HG03025 (cell line): ENCODE results near the gene ATP13A5.

Experiments used
- ATAC-seq: cut with Tn5 transposase; IDR thresholded peaks from one replicate; pipeline ENCODE4 v1.9.1; 2021; ENCODE audit warnings: mild to moderate bottlenecking, moderate library complexity; ENCODE audit not compliant: unreplicated experiment, low FRiP score

ATP13A5 gene

GRCh38 chr3:193269343-193270028 lies 109.1 kb downstream of the ATP13A5 start:
- no peak for ATAC-seq

DNA sequence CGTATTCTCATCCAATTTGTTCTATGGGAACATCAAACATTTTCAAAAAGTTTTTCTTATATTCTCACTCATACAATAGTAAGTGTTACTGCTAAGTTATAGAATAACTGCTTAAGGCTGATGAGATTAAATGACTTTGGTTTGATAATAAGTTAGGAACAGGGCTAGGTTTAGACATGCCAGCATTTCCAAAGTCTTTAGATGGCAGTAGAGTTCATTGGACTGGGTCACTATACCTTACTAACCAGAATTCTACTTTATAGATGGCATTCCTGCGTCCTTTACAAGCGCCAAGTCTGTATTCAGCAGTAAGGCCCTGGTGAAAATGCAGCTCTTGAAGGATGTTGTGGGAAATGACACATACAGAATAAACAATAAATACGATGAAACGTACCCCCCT lies 115.8 kb downstream of the ATP13A5 start:
- no peak for ATAC-seq

DNA sequence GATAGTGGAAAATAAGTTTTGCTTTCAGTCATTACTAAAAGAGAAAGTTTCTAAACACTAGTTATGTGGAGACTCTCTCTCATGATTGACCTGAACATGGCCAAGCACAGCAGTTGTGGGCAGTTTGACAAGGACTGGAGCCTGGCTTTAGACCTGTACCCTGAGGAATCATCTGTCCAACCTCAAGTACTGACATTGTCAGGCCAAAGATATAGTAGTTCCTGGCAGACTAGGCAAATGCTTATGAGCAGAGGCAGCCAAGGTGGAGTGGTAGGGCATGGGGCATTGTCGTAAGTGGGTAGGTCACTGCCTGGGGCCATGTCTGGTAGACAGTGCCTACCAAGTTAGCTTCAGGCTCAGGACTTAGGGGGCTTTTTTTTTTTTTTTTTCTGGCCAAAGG lies 116.6 kb downstream of the ATP13A5 start:
- no peak for ATAC-seq

DNA sequence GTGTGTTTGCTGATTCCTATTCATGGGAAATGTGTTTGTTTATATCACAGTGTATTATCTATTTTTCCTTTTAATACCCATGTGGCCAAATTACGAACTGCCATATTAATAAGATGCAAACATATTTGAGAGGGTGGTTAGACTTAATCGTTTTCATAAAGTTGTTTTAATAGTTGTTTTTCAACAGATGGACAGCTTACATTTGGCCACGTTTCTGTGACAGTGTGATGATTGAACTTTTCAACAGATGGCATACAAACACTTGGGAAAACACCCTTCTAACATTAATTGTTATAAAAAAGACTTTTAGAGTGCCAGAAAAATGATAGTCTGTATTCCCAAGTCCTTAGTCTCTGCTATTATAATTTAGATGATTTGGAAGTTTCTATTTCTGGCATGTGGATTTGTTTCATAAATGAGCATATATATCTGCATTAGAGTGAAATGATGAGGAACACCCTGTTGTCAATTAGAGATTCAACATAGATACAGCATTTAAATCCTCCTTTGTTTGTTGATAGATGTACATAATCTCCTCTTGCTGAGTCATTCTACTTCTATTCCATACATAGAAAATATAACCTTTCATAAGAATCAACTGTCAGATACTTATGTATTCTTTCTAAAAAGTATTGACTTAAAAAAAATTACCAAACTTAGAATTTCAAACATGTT lies 124.4 kb downstream of the ATP13A5 start:
- ATAC-seq: no peak

GRCh38 chr3:193250492-193250891 lies 128.1 kb downstream of the ATP13A5 start:
- ATAC-seq: no peak

DNA sequence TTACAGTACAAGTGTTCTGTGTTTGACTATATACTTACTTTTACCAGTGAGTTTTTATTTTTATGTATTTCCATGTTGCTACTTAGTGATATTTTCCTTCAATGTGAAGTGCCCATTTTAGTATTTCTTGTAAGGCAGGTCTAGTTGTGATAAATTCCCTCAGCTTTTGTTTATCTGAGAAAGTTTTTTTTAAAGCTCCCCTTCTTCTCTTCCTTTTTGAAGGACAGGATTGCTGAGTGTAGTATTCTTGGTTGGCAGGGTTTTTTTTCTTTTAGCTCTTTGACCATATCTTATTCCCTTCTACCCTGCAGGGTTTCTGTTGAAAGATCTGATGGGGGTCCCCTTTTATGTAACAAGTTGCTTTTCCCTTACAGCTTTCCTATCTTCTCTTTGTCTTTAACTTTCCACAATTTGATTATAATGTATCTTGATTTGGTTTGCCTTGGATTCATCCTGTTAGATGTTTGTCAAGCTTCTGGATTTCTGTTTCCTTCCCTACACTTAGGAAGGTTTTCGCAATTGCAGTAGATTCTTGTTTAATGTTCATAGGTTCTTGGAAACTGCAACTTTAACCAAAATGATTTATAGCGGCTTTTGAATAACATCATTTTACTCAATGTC lies 129.6 kb downstream of the ATP13A5 start:
- no peak for ATAC-seq

DNA sequence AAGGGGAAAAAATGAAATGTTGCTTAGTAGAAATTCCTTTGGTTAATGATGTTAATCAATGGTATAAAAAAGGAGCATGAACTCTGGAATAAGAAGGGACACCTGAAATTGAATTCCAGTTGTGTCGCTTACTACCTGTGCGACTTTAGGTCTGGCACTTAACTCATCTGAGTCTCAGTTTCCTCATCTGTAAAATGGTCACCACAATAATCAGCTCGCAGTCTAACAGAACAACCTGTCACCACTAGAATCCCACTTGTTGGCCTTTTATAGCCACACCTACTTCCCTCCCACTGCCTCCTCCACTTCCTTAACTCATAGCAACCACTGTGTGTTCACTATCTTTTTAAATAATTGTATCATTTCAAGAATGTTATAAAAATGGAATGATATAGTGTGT lies 135.0 kb downstream of the ATP13A5 start:
- no peak for ATAC-seq

- ATAC-seq: no peak
Observed at GRCh38 chr3:193241716-193242115, 136.8 kb downstream of the ATP13A5 start.

- no peak for ATAC-seq
Observed at GRCh38 chr3:193240850-193241706, 137.5 kb downstream of the ATP13A5 start, which contains the start of gene PLAAT1. TSS of gene PLAAT1 (plus strand) at chr3:193241222. CDS start at chr3:193255651, 14,429 bp downstream.

- no peak for ATAC-seq
Observed at GRCh38 chr3:193240436-193240849, 138.1 kb downstream of the ATP13A5 start.

- no peak for ATAC-seq
Observed at GRCh38 chr3:193237030-193237429, 141.5 kb downstream of the ATP13A5 start.

DNA sequence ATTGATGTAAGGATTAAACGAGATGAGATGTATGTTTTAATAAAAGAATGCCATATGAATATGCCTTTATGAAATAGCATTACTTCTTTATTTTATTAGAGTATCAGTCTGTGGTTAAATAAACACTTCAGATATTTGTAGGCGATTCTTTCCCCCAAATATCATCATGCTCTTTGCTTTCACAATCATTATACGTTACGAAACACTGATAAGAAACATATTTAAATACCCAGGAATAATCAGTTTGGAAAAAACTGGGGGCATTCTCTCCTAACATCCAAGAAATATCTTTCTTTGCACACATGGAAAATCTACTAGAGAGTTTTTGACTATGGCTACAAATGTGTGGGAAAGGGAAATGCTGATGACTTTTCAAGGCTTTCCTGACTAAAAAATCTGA lies 142.0 kb downstream of the ATP13A5 start:
- no peak for ATAC-seq

DNA sequence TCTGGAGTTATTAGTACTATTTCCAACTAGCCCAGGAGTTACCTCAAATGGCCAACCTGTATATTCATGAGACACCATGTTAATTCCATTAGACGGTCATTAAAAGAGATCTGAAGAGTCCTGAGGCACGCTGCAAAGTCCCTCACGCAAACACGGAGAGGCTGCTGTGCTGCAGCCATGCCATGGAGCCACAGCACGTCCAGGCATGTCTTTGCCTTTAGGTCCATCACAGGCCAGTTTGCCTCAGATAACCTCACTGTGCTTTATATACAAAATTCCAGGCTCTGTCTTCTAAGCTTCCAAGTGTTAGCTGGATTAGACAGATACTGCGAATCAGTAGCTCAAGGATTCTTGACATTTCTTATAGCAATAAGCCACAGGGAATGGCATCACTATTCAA lies 147.4 kb downstream of the ATP13A5 start:
- ATAC-seq: no peak

- no peak for ATAC-seq
Observed at GRCh38 chr3:193230610-193231009, 147.9 kb downstream of the ATP13A5 start.

DNA sequence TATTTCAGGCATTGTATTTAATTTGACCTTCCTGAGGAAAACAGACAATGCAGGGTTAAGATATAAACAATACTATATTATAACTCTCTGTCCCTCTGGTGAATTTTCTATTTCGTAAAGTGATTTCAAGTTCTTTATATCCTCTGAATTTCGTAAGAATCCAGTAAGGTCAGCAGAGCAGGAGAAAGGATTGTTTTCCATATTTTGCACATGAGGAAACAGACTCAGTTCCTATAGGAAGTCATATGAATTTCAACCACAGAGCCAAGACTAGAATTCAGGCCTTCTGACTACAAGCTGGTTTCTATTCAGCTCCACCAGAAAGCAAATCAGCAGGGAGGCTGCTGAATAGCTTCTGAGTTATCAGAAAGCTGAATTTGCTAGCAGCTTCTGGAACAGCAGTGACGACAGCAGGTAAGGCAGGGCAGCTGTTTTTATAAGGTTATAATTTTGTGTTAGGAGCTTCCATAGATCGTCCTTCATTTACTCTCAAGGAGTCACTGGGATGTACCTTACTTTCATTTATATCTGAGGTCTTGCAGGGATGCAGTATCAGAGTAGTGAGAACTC lies 148.6 kb downstream of the ATP13A5 start:
- ATAC-seq: no peak

DNA sequence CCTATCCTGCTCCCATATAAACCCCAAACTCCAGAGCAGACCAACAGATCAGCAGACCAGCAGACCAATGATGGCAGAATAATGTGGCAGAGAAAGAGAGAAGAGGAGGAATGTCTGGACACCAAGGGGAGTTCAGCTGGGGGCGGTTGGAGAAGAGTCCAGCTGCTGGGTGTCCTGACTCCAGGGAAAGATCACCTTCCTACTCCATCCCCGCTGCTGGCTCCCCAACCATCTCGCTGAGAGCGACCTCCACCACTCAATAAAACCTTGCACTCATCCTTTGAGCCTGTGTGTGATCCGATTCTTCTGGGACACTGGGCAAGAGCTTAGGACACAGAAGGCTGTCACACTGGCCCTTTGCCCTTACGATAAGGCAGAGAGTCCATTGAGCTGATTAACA lies 150.3 kb downstream of the ATP13A5 start:
- ATAC-seq: no peak

DNA sequence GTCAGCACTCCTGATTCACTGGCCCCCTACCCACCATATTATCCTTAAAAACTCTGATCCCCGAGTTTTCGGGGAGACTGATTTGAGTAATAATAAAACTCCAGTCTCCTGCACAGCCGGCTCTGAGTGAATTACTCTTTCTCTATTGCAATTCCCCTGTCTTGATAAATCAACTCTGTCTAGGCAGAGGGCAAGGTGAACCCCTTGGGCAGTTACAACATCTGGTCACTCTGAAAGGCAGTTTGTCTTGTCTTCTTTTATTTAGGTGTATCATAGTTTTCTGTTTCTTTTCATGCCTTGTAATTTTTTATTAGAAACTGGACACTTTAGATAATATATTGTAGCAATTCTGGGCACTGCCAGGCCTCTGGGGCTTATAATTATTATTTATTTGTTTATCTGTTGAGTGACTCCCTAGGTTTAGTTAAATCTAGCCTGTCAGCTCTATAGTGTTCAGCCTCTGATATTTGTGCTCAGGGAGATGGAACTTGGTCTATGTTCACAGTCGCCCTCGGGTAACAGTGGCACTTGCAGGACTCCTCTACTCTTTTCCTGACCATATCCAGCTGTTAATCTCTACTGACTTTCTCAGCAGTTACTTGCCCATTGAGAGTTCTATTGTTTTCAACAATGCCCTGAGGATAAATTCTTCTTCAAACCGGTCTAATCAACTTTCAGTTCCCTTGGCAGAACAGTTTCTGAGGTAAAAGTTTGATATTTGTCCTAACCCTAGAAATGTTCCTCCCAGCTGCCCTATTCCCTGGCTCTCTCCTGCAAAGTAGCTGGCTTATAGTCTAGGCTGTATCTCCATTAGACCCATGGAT lies 153.0 kb downstream of the ATP13A5 start:
- ATAC-seq: no peak
